Measurements from ENCODE around the gene ZC3H7B. TPM values are rescaled to one million over a fixed set of nuclear protein-coding genes. Genes with fewer than 3 reads are reported as not detected.

The ZC3H7B gene
- total RNA-seq, 2 experiments from 2014 or later: 29.5 to 32.7 TPM

- no peak for TF ChIP-seq CTCF (IDR thresholded peaks at IDR 0.05)
- Histone ChIP-seq H3K27ac (ENCODE audit: low read depth in 1 of 2, low read length in 2 of 2) (no peak overlapping the region), H3K27me3 (ENCODE audit: control insufficient read depth in 1 of 2, insufficient read depth in 2 of 2, low read length in 2 of 2) (no peaks in the 10 kb centered on the region), H3K4me1 (ENCODE audit: insufficient read depth, low read length) (peaks cover 12% of the 10 kb centered on the region), H3K36me3 (ENCODE audit: insufficient read depth, low read length) (peaks cover 10% of the 10 kb centered on the region), H3K4me3 (ENCODE audit: low read length) (no peak overlapping the region), H3K9me3 (ENCODE audit: control insufficient read depth in 1 of 2, insufficient read depth in 1 of 2, low read length in 2 of 2) (no peaks in the 10 kb centered on the region)
- Mint-ChIP-seq H3K27me3 (no peaks in the 10 kb centered on the region), H3K4me1 (ENCODE audit: low read depth) (no peaks in the 10 kb centered on the region), H3K4me3 (no peak overlapping the region), H3K9me3 (no peaks in the 10 kb centered on the region), H3K27ac (no peak overlapping the region), H3K36me3 (ENCODE audit: low read depth) (peaks cover 9% of the 10 kb centered on the region)
- no peak for ATAC-seq (ENCODE audit: poor library complexity)
- POLR2A ChIA-PET: interaction anchor here (1.6 kb wide), 1 partner anchor 18 kb away, joined by 4 read pairs; the partner anchor contains the start of gene TEF
- intact Hi-C loops (cut with DNase I, micrococcal nuclease): no loop called here
- DNase-seq: no peak
- CTCF ChIA-PET: no interaction called here
These were observed 61.3 kb downstream of the ZC3H7B start for GRCh38 chr22:41362615-41363014.

GRCh38 chr22:41364233-41364632 lies 62.9 kb downstream of the ZC3H7B start:
- ChIA-PET POLR2A (interaction anchor here (1.1 kb wide), 1 partner anchor 17 kb away, joined by 3 read pairs; the partner anchor contains the start of gene TEF), CTCF (no interaction called here)

GRCh38 chr22:41364955-41365354 lies 63.6 kb downstream of the ZC3H7B start:
- no peak overlapping the region for H3K27ac Mint-ChIP-seq
- POLR2A ChIA-PET: interaction anchor here (1.1 kb wide), 1 partner anchor 16 kb away, joined by 3 read pairs; the partner anchor contains the start of gene TEF
- H3K9me3 ChIP-seq (ENCODE audit: control insufficient read depth in 1 of 2, insufficient read depth in 1 of 2, low read length in 2 of 2): no peaks in the 10 kb centered on the region
- H3K36me3 Mint-ChIP-seq (ENCODE audit: low read depth): no peaks in the 10 kb centered on the region
- TF ChIP-seq CTCF (IDR thresholded peaks at IDR 0.05): no peak
- CTCF ChIA-PET: no interaction called here
- no peak overlapping the region for H3K4me3 ChIP-seq (ENCODE audit: low read length)
- H3K27me3 Mint-ChIP-seq: no peaks in the 10 kb centered on the region
- no peak overlapping the region for H3K27ac ChIP-seq (ENCODE audit: low read depth in 1 of 2, low read length in 2 of 2)
- DNase-seq (no peak), ATAC-seq (ENCODE audit: poor library complexity) (no peak)
- no peak overlapping the region for H3K4me3 Mint-ChIP-seq
- no peaks in the 10 kb centered on the region for H3K4me1 Mint-ChIP-seq (ENCODE audit: low read depth)
- intact Hi-C loops (cut with DNase I, micrococcal nuclease): no loop called here
- H3K9me3 Mint-ChIP-seq: no peaks in the 10 kb centered on the region
- H3K4me1 ChIP-seq (ENCODE audit: insufficient read depth, low read length): peaks cover 12% of the 10 kb centered on the region
- H3K36me3 ChIP-seq (ENCODE audit: insufficient read depth, low read length): no peaks in the 10 kb centered on the region
- H3K27me3 ChIP-seq (ENCODE audit: control insufficient read depth in 1 of 2, insufficient read depth in 2 of 2, low read length in 2 of 2): no peaks in the 10 kb centered on the region

More at GRCh38 chr22:41364233-41364632, 62.9 kb downstream of the ZC3H7B start:
- DNase-seq (no peak), ATAC-seq (ENCODE audit: poor library complexity) (no peak)
- no peaks in the 10 kb centered on the region for H3K36me3 ChIP-seq (ENCODE audit: insufficient read depth, low read length)
- Mint-ChIP-seq H3K27me3 (no peaks in the 10 kb centered on the region), H3K36me3 (ENCODE audit: low read depth) (no peaks in the 10 kb centered on the region), H3K4me3 (no peak overlapping the region), H3K4me1 (ENCODE audit: low read depth) (no peaks in the 10 kb centered on the region), H3K27ac (no peak overlapping the region), H3K9me3 (no peaks in the 10 kb centered on the region)
- intact Hi-C loops (cut with DNase I, micrococcal nuclease): no loop called here
- H3K27me3 ChIP-seq (ENCODE audit: control insufficient read depth in 1 of 2, insufficient read depth in 2 of 2, low read length in 2 of 2): no peaks in the 10 kb centered on the region
- no peaks in the 10 kb centered on the region for H3K9me3 ChIP-seq (ENCODE audit: control insufficient read depth in 1 of 2, insufficient read depth in 1 of 2, low read length in 2 of 2)
- peaks cover 12% of the 10 kb centered on the region for H3K4me1 ChIP-seq (ENCODE audit: insufficient read depth, low read length)
- H3K4me3 ChIP-seq (ENCODE audit: low read length): no peak overlapping the region
- TF ChIP-seq CTCF (IDR thresholded peaks at IDR 0.05): no peak
- no peak overlapping the region for H3K27ac ChIP-seq (ENCODE audit: low read depth in 1 of 2, low read length in 2 of 2)

All from CD4-positive, alpha-beta T cell (primary cell).